ENCODE measurements around the gene JMJD8.

- TF ChIP-seq CTCF (conservative IDR thresholded peaks at IDR 0.05 in 1 of 2, IDR thresholded peaks at IDR 0.05 in 1 of 2; ENCODE audit: low read depth in 1 of 2, low read length in 2 of 2) (no peak), EZH2 (IDR thresholded peaks at IDR 0.05; ENCODE audit: low read length, missing control alignments) (no peak)
Measured at GRCh38 chr16:721765-722540, 37.8 kb upstream of the JMJD8 start.
